Naive thymus-derived CD4-positive, alpha-beta T cell (primary cell): ENCODE data around the gene LBX2. TPM values are rescaled to one million over a fixed set of nuclear protein-coding genes. Genes with fewer than 3 reads are reported as not detected.

Experiments
- ATAC-seq: fragments of 150-1000 bp; cut with Tn5 transposase; 2 replicates; pipeline ENCODE4 v1.10.0; 2021; ENCODE audit warnings: mild to moderate bottlenecking, moderate library complexity
- CTCF ChIA-PET: fragments of 350-600 bp; sonication (Branson Sonifier 250); formaldehyde crosslinking; loops from one replicate; lab custom pipeline; 2021; ENCODE audit warnings: antibody characterized with exemption; lab: Charles Lee
- POLR2A ChIA-PET: fragments of 350-600 bp; sonication (Branson Sonifier 250); formaldehyde crosslinking; loops from one replicate; lab custom pipeline; 2021; ENCODE audit warnings: antibody characterized with exemption, inconsistent platforms; lab: Charles Lee
- DNase-seq, 9 donors: peaks; one replicate each; pipeline versions ENCODE4 v3.0.0 to v3.0.0-alpha.2; 2020 to 2022; ENCODE audit warnings: mixed read lengths in 1 of 9
- H3K27ac ChIP-seq: one replicate; pipeline ENCODE4 v1.7.0; 2013; ENCODE audit warnings: mild to moderate bottlenecking, low read depth, low read length, moderate library complexity
- H3K27me3 ChIP-seq, 2 donors: one replicate each; pipeline ENCODE4 v1.7.0; 2013; ENCODE audit warnings: low read length in 2 of 2, mild to moderate bottlenecking in 2 of 2, moderate library complexity in 2 of 2; ENCODE audit not compliant: control insufficient read depth in 2 of 2, insufficient read depth in 2 of 2
- H3K36me3 ChIP-seq, 3 experiments: 1 replicate in 2 of 3; 2 replicates in 1 of 3; pipeline ENCODE4 v1.7.0; 2013; ENCODE audit warnings: low read length in 3 of 3, mild to moderate bottlenecking in 3 of 3, moderate library complexity in 1 of 3; ENCODE audit not compliant: insufficient read depth in 3 of 3, control insufficient read depth in 2 of 3
- H3K4me1 ChIP-seq, 2 donors: one replicate each; pipeline ENCODE4 v1.7.0; 2013; ENCODE audit warnings: low read length in 2 of 2, mild to moderate bottlenecking in 2 of 2, moderate library complexity in 1 of 2; ENCODE audit not compliant: control insufficient read depth in 2 of 2, insufficient read depth in 2 of 2
- H3K4me3 ChIP-seq: 2 replicates; pipeline ENCODE4 v1.7.0; 2013; ENCODE audit warnings: mild to moderate bottlenecking, low read length
- H3K9me3 ChIP-seq, 3 experiments: 1 replicate in 2 of 3; 2 replicates in 1 of 3; pipeline ENCODE4 v1.7.0; 2013; ENCODE audit warnings: low read length in 3 of 3; ENCODE audit not compliant: control insufficient read depth in 2 of 3
- H3K27ac Mint-ChIP-seq, 9 donors: one replicate each; pipeline ENCODE4 v1.8.0; 2020 to 2022; ENCODE audit warnings: mixed read lengths in 9 of 9, mild to moderate bottlenecking in 8 of 9, moderate library complexity in 5 of 9, inconsistent platforms in 2 of 9
- H3K27me3 Mint-ChIP-seq, 5 donors: one replicate each; pipeline ENCODE4 v1.8.0; 2021 to 2022; ENCODE audit warnings: mixed read lengths in 5 of 5, mild to moderate bottlenecking in 1 of 5
- H3K36me3 Mint-ChIP-seq, 5 donors: one replicate each; pipeline ENCODE4 v1.8.0; 2020 to 2022; ENCODE audit warnings: mixed read lengths in 5 of 5, mild to moderate bottlenecking in 3 of 5, inconsistent platforms in 1 of 5
- H3K4me1 Mint-ChIP-seq, 7 donors: one replicate each; pipeline ENCODE4 v1.8.0; 2020 to 2022; ENCODE audit warnings: mixed read lengths in 7 of 7, mild to moderate bottlenecking in 3 of 7, inconsistent platforms in 1 of 7
- H3K4me3 Mint-ChIP-seq, 10 donors: one replicate each; pipeline ENCODE4 v1.8.0; 2020 to 2022; ENCODE audit warnings: mild to moderate bottlenecking in 10 of 10, mixed read lengths in 10 of 10, moderate library complexity in 6 of 10, inconsistent platforms in 2 of 10
- H3K9me3 Mint-ChIP-seq, 11 donors: one replicate each; pipeline ENCODE4 v1.8.0; 2020 to 2022; ENCODE audit warnings: mixed read lengths in 11 of 11, mild to moderate bottlenecking in 4 of 11, inconsistent platforms in 1 of 11, moderate library complexity in 1 of 11
- intact Hi-C, 2 donors: fragments of 100-400 bp; cut with micrococcal nuclease; formaldehyde crosslinking; loops; one replicate each; pipeline ENCODE4 v1.15.1; 2023
- polyA plus RNA-seq, 2 donors: library from polyadenylated mRNA; unstranded; fragments of 300-500 nt; fragmentation: Illumina TruSeq; gene quantifications; one replicate each; pipeline ENCODE4 v1.2.3, GENCODE V29; 2021
- total RNA-seq, 6 experiments: library from RNA in 5 of 6; stranded (reverse) in 5 of 6; gene quantifications; 1 replicate in 5 of 6; 2 replicates in 1 of 6; pipeline ENCODE4 v1.2.3 and lab custom pipeline; 2021 to 2026

LBX2 gene, protein sequence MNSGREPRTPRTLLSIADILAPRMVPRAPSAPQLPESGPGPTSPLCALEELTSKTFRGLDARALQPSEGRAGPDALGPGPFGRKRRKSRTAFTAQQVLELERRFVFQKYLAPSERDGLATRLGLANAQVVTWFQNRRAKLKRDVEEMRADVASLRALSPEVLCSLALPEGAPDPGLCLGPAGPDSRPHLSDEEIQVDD
- total RNA-seq (under 1 TPM in 2 of 5 experiments, not detected in 3; 0.44 to 0.65 TPM), polyA plus RNA-seq (not detected), total RNA-seq (lab: John Stamatoyannopoulos, UW) (not detected)

DNA sequence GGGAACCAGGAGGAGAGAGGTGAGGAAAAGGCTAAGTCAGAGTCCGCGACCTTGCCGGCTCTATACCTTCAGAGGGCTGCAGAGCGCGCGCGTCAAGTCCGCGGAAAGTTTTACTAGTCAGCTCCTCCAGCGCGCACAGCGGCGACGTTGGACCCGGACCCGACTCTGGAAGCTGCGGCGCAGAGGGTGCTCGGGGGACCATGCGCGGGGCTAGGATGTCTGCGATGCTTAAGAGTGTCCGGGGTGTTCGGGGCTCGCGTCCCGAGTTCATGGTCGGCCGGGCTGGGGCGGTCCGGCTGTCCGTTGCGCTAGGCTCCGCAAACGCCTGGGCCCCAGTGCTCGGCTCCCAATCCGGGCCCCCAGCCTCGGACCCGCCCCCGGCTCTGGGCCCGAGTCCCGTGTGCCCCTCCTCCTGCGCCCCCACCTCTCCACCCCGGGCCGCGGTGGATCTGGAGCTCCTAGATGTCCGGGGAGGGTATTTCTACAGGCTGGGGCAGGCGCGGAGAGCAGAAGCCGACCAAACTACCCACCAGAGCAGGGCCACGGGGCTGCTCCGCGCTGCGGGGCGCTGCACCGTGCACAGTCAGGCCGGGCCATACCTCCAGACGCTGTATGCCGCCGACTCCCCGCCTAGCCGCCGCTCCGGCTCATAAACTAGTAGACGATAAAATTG is at the start of gene LBX2:
Gene LBX2 (minus strand): TSS at position 337 of the 673 bp plus-strand sequence. CDS start 66 bp downstream, at position 271.
- DNase-seq: peak in 1 of 9 donors; percentile 45
- Mint-ChIP-seq H3K36me3 (peaks cover 2 to 13% (median 6%) of the 10 kb centered on the region in 5 donors), H3K4me1 (peaks cover 24 to 52% (median 44%) of the 10 kb centered on the region in 7 donors), H3K27me3 (peaks cover 46 to 65% (median 52%) of the 10 kb centered on the region in 5 donors), H3K4me3 (peak within 1 kb of the TSS; percentile 63 to 97 (median 86)), H3K9me3 (no peaks in the 10 kb centered on the region), H3K27ac (peak within 1 kb of the TSS in 4 of 9 donors; percentile 3 to 85 (median 33))
- Histone ChIP-seq H3K27ac (no peak within 1 kb of the TSS), H3K27me3 (peaks cover 4 to 34% of the 10 kb centered on the region in 2 donors), H3K9me3 (no peaks in the 10 kb centered on the region), H3K4me3 (peak within 1 kb of the TSS; percentile 61), H3K4me1 (peaks cover 13 to 35% of the 10 kb centered on the region in 2 donors), H3K36me3 (peaks cover 0 to under 1% (median 0%) of the 10 kb centered on the region in 3 experiments)
- intact Hi-C loops: loop anchor here in 1 of 2 donors (2.0 kb wide), 1 partner anchor 15 kb away; the partner anchor contains the start of gene TLX2
- peak; percentile 17 for ATAC-seq
- ChIA-PET POLR2A (interaction anchor here (1.0 to 1.6 kb wide), 3 partner anchors 8 to 44 kb away, joined by 3 read pairs; partner anchors contain the start of genes INO80B, MRPL53 and PCGF1), CTCF (no interaction called here)

DNA sequence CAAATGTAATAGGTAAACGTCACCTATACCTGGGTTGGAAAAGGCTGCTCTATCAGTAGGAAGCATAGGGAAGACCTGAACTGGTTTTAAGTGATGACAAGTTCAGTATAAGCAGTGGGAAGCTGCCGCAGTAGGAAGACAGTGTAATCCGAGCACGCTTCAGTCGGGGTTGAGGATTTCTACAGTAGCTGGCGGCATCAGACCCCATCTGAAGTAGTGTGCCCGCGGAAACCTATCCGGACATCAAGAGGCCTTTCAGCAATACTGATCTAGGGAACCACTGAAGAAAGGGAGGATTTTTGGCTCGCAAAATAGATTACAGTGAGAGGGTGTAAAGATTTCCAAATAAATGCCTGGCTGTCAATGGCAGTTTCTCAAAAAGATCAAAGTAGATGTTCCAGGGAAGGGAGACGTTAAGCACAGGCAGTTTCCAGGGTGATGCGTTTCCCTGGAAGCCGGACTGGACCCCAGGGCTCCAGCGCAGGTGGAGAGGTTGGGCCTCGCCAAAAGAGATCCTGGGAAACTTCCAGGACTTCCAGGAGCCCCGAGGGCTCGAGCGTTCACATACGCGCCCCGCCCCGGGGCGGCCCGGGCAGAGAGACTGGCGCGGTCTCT is 49.0 kb upstream of the LBX2 start:
- H3K9me3 Mint-ChIP-seq: no peaks in the 10 kb centered on the region
- intact Hi-C loops: no loop called here
- H3K4me3 ChIP-seq: peak overlapping the region; percentile 39
- ChIA-PET POLR2A (no interaction called here), CTCF (no interaction called here)
- ATAC-seq (no peak), DNase-seq (no peak)
- no peaks in the 10 kb centered on the region for H3K9me3 ChIP-seq
- peaks cover 0 to 6% (median 0%) of the 10 kb centered on the region in 5 donors for H3K36me3 Mint-ChIP-seq
- H3K27me3 Mint-ChIP-seq: peaks cover 43 to 62% (median 56%) of the 10 kb centered on the region in 5 donors
- H3K27ac Mint-ChIP-seq: peak overlapping the region in 1 of 9 donors; percentile 60
- H3K4me1 ChIP-seq: peaks cover 0 to 13% of the 10 kb centered on the region in 2 donors
- no peaks in the 10 kb centered on the region for H3K36me3 ChIP-seq
- peaks cover 11 to 21% (median 14%) of the 10 kb centered on the region in 7 donors for H3K4me1 Mint-ChIP-seq
- no peak overlapping the region for H3K27ac ChIP-seq
- H3K27me3 ChIP-seq: peaks cover 6 to 19% of the 10 kb centered on the region in 2 donors
- peak overlapping the region; percentile 61 to 84 (median 78) for H3K4me3 Mint-ChIP-seq

DNA sequence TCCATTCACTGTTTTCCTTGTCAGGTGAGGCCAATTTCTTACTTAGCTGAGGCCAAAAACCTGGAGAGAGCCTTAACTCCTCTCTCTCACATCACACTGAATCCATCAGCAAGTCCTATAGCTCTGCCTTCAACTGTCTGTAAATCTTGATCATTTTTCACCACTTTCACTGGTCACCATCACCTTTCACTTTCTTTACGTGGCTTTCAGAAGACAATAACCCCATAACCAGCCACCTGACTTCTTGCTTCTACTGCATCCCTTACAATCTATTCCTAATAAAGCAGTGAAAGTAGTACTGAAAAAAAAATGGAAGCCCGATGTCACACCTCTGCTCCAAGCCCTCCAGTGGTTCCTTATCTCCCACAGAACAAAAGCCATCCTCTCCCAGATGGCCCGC is 46.6 kb upstream of the LBX2 start:
- no peaks in the 10 kb centered on the region for H3K36me3 ChIP-seq
- no peak overlapping the region for H3K27ac Mint-ChIP-seq
- ChIA-PET CTCF (no interaction called here), POLR2A (no interaction called here)
- no peaks in the 10 kb centered on the region for H3K9me3 ChIP-seq
- no peak overlapping the region for H3K4me3 Mint-ChIP-seq
- intact Hi-C loops: no loop called here
- peaks cover 5 to 12% (median 12%) of the 10 kb centered on the region in 7 donors for H3K4me1 Mint-ChIP-seq
- peaks cover 0 to 6% (median 0%) of the 10 kb centered on the region in 5 donors for H3K36me3 Mint-ChIP-seq
- no peak overlapping the region for H3K27ac ChIP-seq
- H3K9me3 Mint-ChIP-seq: no peaks in the 10 kb centered on the region
- peaks cover 0 to 13% of the 10 kb centered on the region in 2 donors for H3K4me1 ChIP-seq
- no peak overlapping the region for H3K4me3 ChIP-seq
- DNase-seq (no peak), ATAC-seq (no peak)
- peaks cover 6 to 20% of the 10 kb centered on the region in 2 donors for H3K27me3 ChIP-seq
- H3K27me3 Mint-ChIP-seq: peaks cover 45 to 65% (median 63%) of the 10 kb centered on the region in 5 donors

DNA sequence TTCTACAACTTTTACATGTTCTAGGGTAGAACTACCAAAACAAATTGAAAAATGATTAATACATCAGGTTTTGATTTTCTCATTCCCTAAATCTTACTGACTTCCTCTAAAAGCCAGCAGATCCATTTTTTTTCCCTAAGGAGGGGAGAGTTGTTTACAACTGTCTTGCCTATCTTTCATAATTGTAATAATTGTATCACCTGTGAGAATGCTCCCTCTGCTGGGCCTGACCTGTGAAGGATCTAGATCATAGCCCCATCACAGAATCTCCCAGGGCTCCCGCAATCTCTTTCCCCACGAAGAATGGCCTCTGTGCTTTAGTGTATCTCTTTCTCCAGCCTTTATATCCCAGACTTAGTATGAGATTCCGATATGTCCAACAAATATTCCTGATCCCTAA is 45.2 kb upstream of the LBX2 start:
- Mint-ChIP-seq H3K27me3 (peaks cover 39 to 62% (median 52%) of the 10 kb centered on the region in 5 donors), H3K9me3 (no peaks in the 10 kb centered on the region), H3K4me3 (no peak overlapping the region), H3K36me3 (peaks cover 0 to 6% (median 0%) of the 10 kb centered on the region in 5 donors), H3K27ac (no peak overlapping the region), H3K4me1 (peaks cover 5 to 11% (median 9%) of the 10 kb centered on the region in 7 donors)
- H3K9me3 ChIP-seq: no peaks in the 10 kb centered on the region
- peaks cover 9 to 18% of the 10 kb centered on the region in 2 donors for H3K27me3 ChIP-seq
- no peaks in the 10 kb centered on the region for H3K36me3 ChIP-seq
- DNase-seq (peak in 1 of 9 donors; percentile 14), ATAC-seq (no peak)
- ChIA-PET CTCF (interaction anchor here (1.0 kb wide), 1 partner anchor 9 kb away, joined by 6 read pairs; no protein-coding TSS in a partner anchor), POLR2A (interaction anchor here (0.6 kb wide), 1 partner anchor 82 kb away, joined by 3 read pairs; no protein-coding TSS in a partner anchor)
- H3K4me3 ChIP-seq: no peak overlapping the region
- intact Hi-C loops: loop anchor here in 1 of 2 donors (1.0 kb wide), 1 partner anchor 61 kb away; the partner anchor contains the start of gene TTC31
- no peak overlapping the region for H3K27ac ChIP-seq
- H3K4me1 ChIP-seq: peaks cover 0 to 12% of the 10 kb centered on the region in 2 donors

DNA sequence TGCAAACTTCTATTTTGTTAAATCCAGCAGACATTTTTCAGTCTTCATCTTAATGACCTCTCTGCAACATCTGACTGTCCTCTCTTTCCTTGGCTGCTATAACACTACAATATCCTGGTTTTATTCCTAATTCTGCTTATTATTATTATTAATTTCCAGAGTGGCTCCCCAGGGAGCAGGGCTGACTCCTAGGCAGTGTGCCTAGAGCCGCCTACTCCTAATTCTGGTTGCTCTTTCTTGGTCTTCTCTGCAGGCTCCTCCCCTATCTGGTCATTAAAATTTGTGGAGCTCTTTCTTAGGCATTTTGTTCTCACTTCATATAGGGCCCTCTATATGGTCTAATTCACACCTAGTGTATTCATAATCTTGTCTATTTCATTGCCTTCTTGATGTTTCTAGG is 43.6 kb upstream of the LBX2 start:
- intact Hi-C loops: no loop called here
- Histone ChIP-seq H3K9me3 (no peaks in the 10 kb centered on the region), H3K4me1 (no peaks in the 10 kb centered on the region), H3K27ac (no peak overlapping the region), H3K4me3 (no peak overlapping the region), H3K36me3 (no peaks in the 10 kb centered on the region), H3K27me3 (peaks cover 5 to 10% of the 10 kb centered on the region in 2 donors)
- H3K4me3 Mint-ChIP-seq: no peak overlapping the region
- H3K27ac Mint-ChIP-seq: no peak overlapping the region
- H3K4me1 Mint-ChIP-seq: peaks cover 0 to 14% (median under 1%) of the 10 kb centered on the region in 7 donors
- peaks cover 0 to under 1% (median 0%) of the 10 kb centered on the region in 5 donors for H3K36me3 Mint-ChIP-seq
- H3K9me3 Mint-ChIP-seq: no peaks in the 10 kb centered on the region
- ATAC-seq (no peak), DNase-seq (no peak)
- peaks cover 46 to 55% (median 52%) of the 10 kb centered on the region in 5 donors for H3K27me3 Mint-ChIP-seq
- ChIA-PET POLR2A (interaction anchor here (0.6 to 0.8 kb wide), 3 partner anchors 17 to 1131 kb away, joined by 3 to 5 read pairs (median 3); partner anchors contain the start of genes DQX1 and STAMBP), CTCF (no interaction called here)

DNA sequence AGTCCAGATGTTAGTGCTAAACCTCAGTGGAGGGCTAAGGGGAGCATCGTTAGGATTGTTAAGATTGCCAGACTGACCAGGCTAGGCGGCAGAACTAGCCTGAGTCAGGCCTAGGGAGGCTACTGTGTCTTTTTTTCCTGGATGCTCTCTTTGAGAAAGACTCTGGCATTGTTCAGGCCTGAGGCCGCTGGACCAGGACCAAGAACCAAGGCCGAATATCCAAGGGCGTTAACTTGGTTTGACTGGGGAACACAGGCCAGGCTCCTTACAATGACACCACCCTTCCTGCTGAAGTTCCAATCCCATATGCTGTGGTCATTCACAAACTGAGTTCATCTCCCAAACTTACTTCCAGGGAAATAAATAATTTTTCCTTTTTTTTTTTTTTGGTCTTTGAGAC is 40.9 kb upstream of the LBX2 start:
- no peak overlapping the region for H3K27ac Mint-ChIP-seq
- no peaks in the 10 kb centered on the region for H3K36me3 Mint-ChIP-seq
- CTCF ChIA-PET: interaction anchor here (1.1 kb wide), 1 partner anchor 11 kb away, joined by 3 read pairs; no protein-coding TSS in a partner anchor
- intact Hi-C loops: no loop called here
- peaks cover 34 to 44% (median 36%) of the 10 kb centered on the region in 5 donors for H3K27me3 Mint-ChIP-seq
- peaks cover 3 to 5% of the 10 kb centered on the region in 2 donors for H3K27me3 ChIP-seq
- no peaks in the 10 kb centered on the region for H3K4me1 ChIP-seq
- peaks cover 0 to 14% (median 0%) of the 10 kb centered on the region in 7 donors for H3K4me1 Mint-ChIP-seq
- ATAC-seq (no peak), DNase-seq (no peak)
- no peak overlapping the region for H3K4me3 ChIP-seq
- no peaks in the 10 kb centered on the region for H3K9me3 ChIP-seq
- no peaks in the 10 kb centered on the region for H3K36me3 ChIP-seq
- POLR2A ChIA-PET: interaction anchor here (1.3 kb wide), 1 partner anchor 14 kb away, joined by 4 read pairs; the partner anchor contains the start of gene DQX1
- no peak overlapping the region for H3K4me3 Mint-ChIP-seq
- H3K27ac ChIP-seq: no peak overlapping the region
- H3K9me3 Mint-ChIP-seq: no peaks in the 10 kb centered on the region
